CD4-positive, alpha-beta T cell (primary cell): ENCODE data around the gene POLK. TPM values are rescaled to one million over a fixed set of nuclear protein-coding genes. Genes with fewer than 3 reads are reported as not detected.

Experiments
- ATAC-seq: fragments of 200-7000 bp; cut with Tn5 transposase; one replicate; pipeline ENCODE4 v1.10.0; 2022; ENCODE audit warnings: mild to moderate bottlenecking; ENCODE audit not compliant: poor library complexity
- CTCF ChIA-PET: fragments of 350-600 bp; sonication (Branson Sonifier 250); formaldehyde crosslinking; loops from one replicate; lab custom pipeline; 2021; ENCODE audit warnings: antibody characterized with exemption, inconsistent platforms; lab: Charles Lee
- POLR2A ChIA-PET: fragments of 350-600 bp; sonication (Branson Sonifier 250); formaldehyde crosslinking; loops from one replicate; lab custom pipeline; 2021; ENCODE audit warnings: antibody characterized with exemption, inconsistent platforms; lab: Charles Lee
- DNase-seq, 14 experiments: peaks; one replicate each; pipeline ENCODE4 v3.0.0-alpha.2; 2013 to 2020; ENCODE audit warnings: mixed read lengths in 2 of 14
- H3K27ac ChIP-seq, 2 donors: one replicate each; pipeline versions ENCODE4 v1.5.1 to v1.7.0; 2013; ENCODE audit warnings: low read length in 2 of 2, low read depth in 1 of 2, mild to moderate bottlenecking in 1 of 2
- H3K27me3 ChIP-seq, 2 experiments: 1 replicate in 1 of 2; 2 replicates in 1 of 2; pipeline versions ENCODE4 v1.6.1 to v1.7.0; 2013; ENCODE audit warnings: low read length in 2 of 2, control low read depth in 1 of 2, mild to moderate bottlenecking in 1 of 2, moderate library complexity in 1 of 2; ENCODE audit not compliant: insufficient read depth in 2 of 2, control insufficient read depth in 1 of 2
- H3K36me3 ChIP-seq: one replicate; pipeline ENCODE4 v1.6.1; 2013; ENCODE audit warnings: low read length, control low read depth; ENCODE audit not compliant: insufficient read depth
- H3K4me1 ChIP-seq: one replicate; pipeline ENCODE4 v1.6.1; 2013; ENCODE audit warnings: low read length, control low read depth; ENCODE audit not compliant: insufficient read depth
- H3K4me3 ChIP-seq: one replicate; pipeline ENCODE4 v1.5.1; 2013; ENCODE audit warnings: mild to moderate bottlenecking, low read length, moderate library complexity
- H3K9me3 ChIP-seq, 2 experiments: 1 replicate in 1 of 2; 2 replicates in 1 of 2; pipeline versions ENCODE4 v1.6.1 to v1.7.0; 2013; ENCODE audit warnings: low read length in 2 of 2, mild to moderate bottlenecking in 2 of 2, control low read depth in 1 of 2, moderate library complexity in 1 of 2; ENCODE audit not compliant: control insufficient read depth in 1 of 2, insufficient read depth in 1 of 2
- H3K27ac Mint-ChIP-seq: one replicate; pipeline ENCODE4 v1.8.0; 2020; ENCODE audit warnings: mixed read lengths
- H3K27me3 Mint-ChIP-seq: one replicate; pipeline ENCODE4 v1.8.0; 2021; ENCODE audit warnings: mixed read lengths
- H3K36me3 Mint-ChIP-seq: one replicate; pipeline ENCODE4 v1.8.0; 2021; ENCODE audit warnings: low read depth, mixed read lengths
- H3K4me1 Mint-ChIP-seq: one replicate; pipeline ENCODE4 v1.8.0; 2021; ENCODE audit warnings: low read depth, mixed read lengths
- H3K4me3 Mint-ChIP-seq: one replicate; pipeline ENCODE4 v1.8.0; 2020; ENCODE audit warnings: mild to moderate bottlenecking, mixed read lengths
- H3K9me3 Mint-ChIP-seq: one replicate; pipeline ENCODE4 v1.8.0; 2020; ENCODE audit warnings: mixed read lengths
- CTCF ChIP-seq: fragments of 200-600 bp; IDR thresholded peaks from one replicate; pipeline ENCODE4 v1.8.0; 2022; ENCODE audit warnings: antibody characterized with exemption, mild to moderate bottlenecking
- intact Hi-C, 2 experiments: fragments of 100-400 bp; cut with DNase I in 1 of 2; cut with micrococcal nuclease in 1 of 2; formaldehyde crosslinking; loops; one replicate each; pipeline versions ENCODE4 v1.15.1 to v1.9.0; 2023 to 2025; cut with DNase I, micrococcal nuclease
- total RNA-seq, 174 experiments: library from RNA in 2 of 174; stranded (reverse) in 2 of 174; gene quantifications; one replicate each; pipeline ENCODE4 v1.2.3 and lab custom pipeline; 2021 to 2026

POLK gene
- total RNA-seq, 2 experiments from 2014 or later = 10.0 to 10.3 TPM

GRCh38 chr5:75552764-75553163, 41.1 kb downstream of the POLK start:
- POLR2A ChIA-PET = no interaction called here
- Mint-ChIP-seq H3K36me3 (peaks cover 83% of the 10 kb centered on the region), H3K4me3 (no peak overlapping the region), H3K4me1 (peaks cover 8% of the 10 kb centered on the region), H3K27me3 (no peaks in the 10 kb centered on the region), H3K9me3 (no peaks in the 10 kb centered on the region), H3K27ac (no peak overlapping the region)
- Histone ChIP-seq H3K4me1 (no peaks in the 10 kb centered on the region), H3K27ac (no peak overlapping the region), H3K36me3 (peaks cover 26% of the 10 kb centered on the region), H3K9me3 (no peaks in the 10 kb centered on the region), H3K27me3 (no peaks in the 10 kb centered on the region), H3K4me3 (no peak overlapping the region)
- no peak for ATAC-seq
- CTCF ChIA-PET = no interaction called here
- TF ChIP-seq CTCF = no peak
- intact Hi-C loops = no loop called here
- DNase-seq = no peak

- CTCF ChIA-PET = no interaction called here
- ATAC-seq = no peak
- intact Hi-C loops = no loop called here
Measured at GRCh38 chr5:75553358-75553757, 41.7 kb downstream of the POLK start.

GRCh38 chr5:75558221-75558620, 46.5 kb downstream of the POLK start:
- intact Hi-C loops = no loop called here
- Mint-ChIP-seq H3K9me3 (peaks cover 4% of the 10 kb centered on the region), H3K36me3 (peaks cover 87% of the 10 kb centered on the region), H3K4me3 (no peak overlapping the region), H3K4me1 (peaks cover 12% of the 10 kb centered on the region), H3K27me3 (no peaks in the 10 kb centered on the region), H3K27ac (no peak overlapping the region)
- ATAC-seq (no peak), DNase-seq (no peak)
- H3K4me3 ChIP-seq = no peak overlapping the region
- H3K27ac ChIP-seq = no peak overlapping the region
- peaks cover 18% of the 10 kb centered on the region for H3K36me3 ChIP-seq
- ChIA-PET POLR2A (no interaction called here), CTCF (no interaction called here)
- no peaks in the 10 kb centered on the region for H3K4me1 ChIP-seq
- no peaks in the 10 kb centered on the region for H3K27me3 ChIP-seq
- H3K9me3 ChIP-seq = peaks cover 0 to 4% of the 10 kb centered on the region in 2 experiments
- TF ChIP-seq CTCF = no peak

More at GRCh38 chr5:75553358-75553757, 41.7 kb downstream of the POLK start:
- Mint-ChIP-seq H3K36me3 (peaks cover 88% of the 10 kb centered on the region), H3K9me3 (no peaks in the 10 kb centered on the region), H3K27me3 (no peaks in the 10 kb centered on the region), H3K4me3 (no peak overlapping the region), H3K27ac (no peak overlapping the region), H3K4me1 (peaks cover 8% of the 10 kb centered on the region)
- Histone ChIP-seq H3K9me3 (no peaks in the 10 kb centered on the region), H3K27me3 (no peaks in the 10 kb centered on the region), H3K4me3 (no peak overlapping the region), H3K27ac (no peak overlapping the region), H3K36me3 (peaks cover 27% of the 10 kb centered on the region), H3K4me1 (no peaks in the 10 kb centered on the region)
- DNase-seq = no peak
- no peak for TF ChIP-seq CTCF
- POLR2A ChIA-PET = no interaction called here
